H1 (cell line): ENCODE data around the gene GRIK2.

Experiments
- CREB1 ChIP-seq: IDR thresholded peaks from 2 replicates; pipeline ENCODE4 v1.6.1; 2012; ENCODE audit warnings: inconsistent platforms
- CTCF ChIP-seq, 3 experiments: IDR thresholded peaks; 1 replicate in 2 of 3; 2 replicates in 1 of 3; pipeline versions ENCODE4 v1.5.1 to v1.6.1; 2011; ENCODE audit warnings: low read length in 3 of 3, mild to moderate bottlenecking in 3 of 3, inconsistent platforms in 2 of 3, low read depth in 1 of 3, moderate library complexity in 1 of 3; ENCODE audit not compliant: insufficient read depth in 1 of 3; ENCODE audit errors: control extremely low read depth in 1 of 3
- YY1 ChIP-seq: IDR thresholded peaks from 2 replicates; pipeline ENCODE4 v1.6.1; 2011; ENCODE audit warnings: low read depth, mild to moderate bottlenecking, low read length

DNA sequence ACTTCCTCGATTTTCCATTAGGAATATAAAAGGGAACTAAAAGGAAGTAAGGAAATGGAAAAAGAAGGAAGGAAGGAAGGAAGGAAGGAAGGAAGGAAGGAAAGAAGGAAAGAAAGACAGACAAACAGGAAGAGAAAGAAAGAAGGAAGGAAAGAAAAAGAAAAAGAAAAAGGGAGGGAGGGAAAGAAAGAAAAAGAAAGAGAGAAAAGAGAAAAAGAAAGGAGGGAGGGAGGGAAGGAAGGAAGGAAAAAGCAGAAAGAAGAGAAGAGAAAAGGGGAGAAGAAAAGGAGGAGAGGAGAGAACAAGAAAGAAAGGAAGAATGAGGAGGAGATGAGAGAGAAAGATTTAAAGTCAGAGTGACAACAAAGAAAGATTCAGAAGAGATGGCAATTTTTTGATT lies 724.5 kb downstream of the GRIK2 start:
- TF ChIP-seq CREB1 (no peak), YY1 (no peak), CTCF (IDR thresholded peaks at IDR 0.05; ENCODE audit: control extremely low read depth in 1 of 3, insufficient read depth in 1 of 3, low read depth in 1 of 3, low read length in 3 of 3) (no peak)
